LNCaP clone FGC (cell line): Measurements from ENCODE around the gene MCTP1.

ENCODE experiments used
- DNase-seq: peaks from one replicate; pipeline ENCODE4 v3.0.0-alpha.2; 2011; ENCODE audit warnings: low read depth
- H3K4me3 ChIP-seq: 2 replicates; pipeline ENCODE4 v1.5.1; 2011; ENCODE audit warnings: mild to moderate bottlenecking, low read depth, low read length, control low read depth
- CTCF ChIP-seq: IDR thresholded peaks from 2 replicates; pipeline ENCODE4 v1.5.1; 2012; ENCODE audit warnings: mild to moderate bottlenecking; ENCODE audit not compliant: control insufficient read depth, insufficient read depth; ENCODE audit errors: extremely low read depth

The MCTP1 gene

GRCh38 chr5:94870511-94871183 is 414.2 kb downstream of the MCTP1 start:
- no peak overlapping the region for H3K4me3 ChIP-seq
- TF ChIP-seq CTCF = no peak
- no peak for DNase-seq

DNA sequence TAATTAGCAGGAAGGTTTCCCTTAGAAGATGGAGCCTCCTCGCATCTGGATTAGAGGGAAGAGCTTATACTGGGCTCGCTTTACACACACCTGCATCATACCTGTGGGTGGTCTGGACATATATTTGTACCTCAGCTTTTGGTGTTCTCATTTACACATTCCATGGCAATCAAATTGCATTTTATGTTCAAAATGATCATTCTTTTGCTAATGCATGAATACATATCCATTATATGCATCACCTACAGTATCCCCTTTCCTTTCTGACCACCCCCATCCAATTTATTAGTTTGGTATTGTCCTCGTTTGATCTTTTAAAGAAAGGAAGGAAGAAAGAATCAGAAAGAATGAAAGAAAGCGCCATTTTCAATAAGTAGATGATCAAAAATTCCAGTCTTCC is 415.0 kb downstream of the MCTP1 start:
- DNase-seq = no peak
- H3K4me3 ChIP-seq = no peak overlapping the region
- TF ChIP-seq CTCF = no peak

- DNase-seq = no peak
- H3K4me3 ChIP-seq = no peak overlapping the region
- TF ChIP-seq CTCF = no peak
Observed at GRCh38 chr5:94863951-94864350, 420.9 kb downstream of the MCTP1 start.

GRCh38 chr5:94857111-94857510 is 427.8 kb downstream of the MCTP1 start:
- no peak for DNase-seq
- TF ChIP-seq CTCF = no peak
- H3K4me3 ChIP-seq = no peak overlapping the region

- TF ChIP-seq CTCF = no peak
- H3K4me3 ChIP-seq = no peak overlapping the region
- DNase-seq = no peak
Observed at GRCh38 chr5:94856257-94856800, 428.6 kb downstream of the MCTP1 start.

DNA sequence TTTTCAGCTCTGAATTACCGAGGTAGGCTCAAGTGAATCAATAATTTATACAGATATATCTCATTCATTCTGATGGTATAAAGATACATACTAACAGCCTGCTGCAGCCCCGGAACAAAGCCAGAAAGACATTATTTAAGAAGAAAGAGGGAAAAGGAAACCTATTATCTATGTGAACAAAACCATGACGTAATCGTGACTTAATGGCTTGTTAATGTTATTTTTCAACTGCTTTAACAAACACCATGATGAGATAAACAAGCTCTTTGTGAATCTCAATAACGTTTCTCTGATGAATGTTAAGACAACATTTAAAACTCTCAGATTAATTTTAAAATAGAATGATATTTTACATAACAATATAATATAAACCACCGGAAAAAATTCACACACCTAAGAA is 429.4 kb downstream of the MCTP1 start:
- no peak for TF ChIP-seq CTCF
- no peak overlapping the region for H3K4me3 ChIP-seq
- DNase-seq = no peak

- H3K4me3 ChIP-seq = no peak overlapping the region
- TF ChIP-seq CTCF = no peak
- no peak for DNase-seq
Observed at GRCh38 chr5:94853120-94853519, 431.8 kb downstream of the MCTP1 start.
